ENCODE measurements around the gene OR52J3. TPM values are rescaled to one million over a fixed set of nuclear protein-coding genes. Genes with fewer than 3 reads are reported as not detected.

OR52J3 gene
- total and polyA plus RNA-seq, 2 of the 8 experiments (the other 6 are each of a cell fraction or from before 2014, with no cell fraction given): not detected

DNA sequence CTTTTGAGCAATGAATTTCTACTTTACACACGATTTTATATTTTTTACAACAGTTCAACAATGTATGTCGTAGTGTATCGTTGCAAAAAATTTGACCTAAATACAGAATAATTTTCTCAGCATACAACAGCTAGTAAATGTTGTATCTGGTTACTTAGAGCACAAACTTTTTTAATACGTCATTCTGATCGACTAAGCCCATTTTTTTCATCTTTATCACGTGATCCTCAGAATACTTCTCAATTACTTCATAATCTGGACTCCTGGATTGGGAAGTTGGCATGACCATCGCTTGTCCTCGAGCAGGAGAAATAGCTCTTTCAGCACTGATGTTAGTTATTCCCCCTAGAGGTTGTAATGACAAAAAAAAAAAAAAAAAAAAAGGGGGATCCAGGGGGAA, 35.1 kb upstream of the OR52J3 start (continued):
- TF ChIP-seq, protein P1, sequence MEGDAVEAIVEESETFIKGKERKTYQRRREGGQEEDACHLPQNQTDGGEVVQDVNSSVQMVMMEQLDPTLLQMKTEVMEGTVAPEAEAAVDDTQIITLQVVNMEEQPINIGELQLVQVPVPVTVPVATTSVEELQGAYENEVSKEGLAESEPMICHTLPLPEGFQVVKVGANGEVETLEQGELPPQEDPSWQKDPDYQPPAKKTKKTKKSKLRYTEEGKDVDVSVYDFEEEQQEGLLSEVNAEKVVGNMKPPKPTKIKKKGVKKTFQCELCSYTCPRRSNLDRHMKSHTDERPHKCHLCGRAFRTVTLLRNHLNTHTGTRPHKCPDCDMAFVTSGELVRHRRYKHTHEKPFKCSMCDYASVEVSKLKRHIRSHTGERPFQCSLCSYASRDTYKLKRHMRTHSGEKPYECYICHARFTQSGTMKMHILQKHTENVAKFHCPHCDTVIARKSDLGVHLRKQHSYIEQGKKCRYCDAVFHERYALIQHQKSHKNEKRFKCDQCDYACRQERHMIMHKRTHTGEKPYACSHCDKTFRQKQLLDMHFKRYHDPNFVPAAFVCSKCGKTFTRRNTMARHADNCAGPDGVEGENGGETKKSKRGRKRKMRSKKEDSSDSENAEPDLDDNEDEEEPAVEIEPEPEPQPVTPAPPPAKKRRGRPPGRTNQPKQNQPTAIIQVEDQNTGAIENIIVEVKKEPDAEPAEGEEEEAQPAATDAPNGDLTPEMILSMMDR (IDR thresholded peaks at IDR 0.05; ENCODE audit: control extremely low read depth in 1 of 3, insufficient read depth in 1 of 3, low read depth in 1 of 3, low read length in 3 of 3): no peak
- TF ChIP-seq TAF7 (optimal IDR thresholded peaks at IDR 0.05; ENCODE audit: borderline replicate concordance, low read depth, low read length) (no peak), POLR2A (IDR thresholded peaks at IDR 0.05; ENCODE audit: control extremely low read depth in 1 of 2, low read depth in 2 of 2, low read length in 2 of 2) (no peak), CHD2 (IDR thresholded peaks at IDR 0.05; ENCODE audit: low read length) (no peak), GABPA (IDR thresholded peaks at IDR 0.05; ENCODE audit: borderline replicate concordance, insufficient read depth, low read length) (no peak), SP2 (IDR thresholded peaks at IDR 0.05; ENCODE audit: low read length) (no peak), SIX5 (IDR thresholded peaks at IDR 0.05; ENCODE audit: low read depth, low read length) (no peak)

Data from H1 (cell line).